Measurements from ENCODE around the gene PDCD7.
A peak's percentile ranks its signal among the peaks of the same experiment; 100 is the strongest.
"Not testable (repeated sequence)": the region's sequence is repeated elsewhere in the genome, so short reads cannot be mapped to it uniquely, and the experiment has no call there.

Gene PDCD7

GRCh38 chr15:65115542-65115941 is 18.1 kb downstream of the PDCD7 start:
- no peaks in the 10 kb centered on the region for H3K9me3 ChIP-seq (ENCODE audit: control insufficient read depth, low read depth, low read length)
- H3K4me3 ChIP-seq (ENCODE audit: low read length), result no peak overlapping the region
- no peaks in the 10 kb centered on the region for H3K4me1 ChIP-seq (ENCODE audit: control insufficient read depth, low read depth, low read length)
- H3K27ac ChIP-seq (ENCODE audit: low read length), result no peak overlapping the region
- no peaks in the 10 kb centered on the region for H3K27me3 ChIP-seq (ENCODE audit: control insufficient read depth, insufficient read depth, low read length)
- peaks cover 33% of the 10 kb centered on the region for H3K36me3 ChIP-seq (ENCODE audit: control insufficient read depth, low read depth, low read length)
- H3K9ac ChIP-seq (ENCODE audit: low read length), result no peak overlapping the region

- H3K27ac ChIP-seq (ENCODE audit: low read length), result no peak within 1 kb of the TSS
- no peaks in the 10 kb centered on the region for H3K4me1 ChIP-seq (ENCODE audit: control insufficient read depth, low read depth, low read length)
- no peak within 1 kb of the TSS for H3K9ac ChIP-seq (ENCODE audit: low read length)
- H3K9me3 ChIP-seq (ENCODE audit: control insufficient read depth, low read depth, low read length), result no peaks in the 10 kb centered on the region
- H3K4me3 ChIP-seq (ENCODE audit: low read length), result no peak within 1 kb of the TSS
- H3K27me3 ChIP-seq (ENCODE audit: control insufficient read depth, insufficient read depth, low read length), result no peaks in the 10 kb centered on the region
- peaks cover 33% of the 10 kb centered on the region for H3K36me3 ChIP-seq (ENCODE audit: control insufficient read depth, low read depth, low read length)
These were observed 18.5 kb downstream of the PDCD7 start, which contains the start of gene UBAP1L for GRCh38 chr15:65115086-65115485. UBAP1L (minus strand) TSS chr15:65115200; CDS start chr15:65106215, 8,985 bp downstream.

- H3K9ac ChIP-seq (ENCODE audit: low read length), result no peak overlapping the region
These were observed 22.8 kb downstream of the PDCD7 start for GRCh38 chr15:65110676-65111292.

GRCh38 chr15:65106011-65106590 is 27.5 kb downstream of the PDCD7 start:
- Histone ChIP-seq H3K36me3 (ENCODE audit: control insufficient read depth, low read depth, low read length) (no peaks in the 10 kb centered on the region), H3K9me3 (ENCODE audit: control insufficient read depth, low read depth, low read length) (no peaks in the 10 kb centered on the region), H3K4me1 (ENCODE audit: control insufficient read depth, low read depth, low read length) (no peaks in the 10 kb centered on the region)

More at GRCh38 chr15:65110676-65111292, 22.8 kb downstream of the PDCD7 start:
- Histone ChIP-seq H3K9me3 (ENCODE audit: control insufficient read depth, low read depth, low read length) (no peaks in the 10 kb centered on the region), H3K36me3 (ENCODE audit: control insufficient read depth, low read depth, low read length) (peaks cover 8% of the 10 kb centered on the region), H3K27ac (ENCODE audit: low read length) (no peak overlapping the region), H3K4me3 (ENCODE audit: low read length) (no peak overlapping the region), H3K27me3 (ENCODE audit: control insufficient read depth, insufficient read depth, low read length) (no peaks in the 10 kb centered on the region), H3K4me1 (ENCODE audit: control insufficient read depth, low read depth, low read length) (no peaks in the 10 kb centered on the region)

GRCh38 chr15:65105038-65105437 is 28.6 kb downstream of the PDCD7 start:
- H3K4me3 ChIP-seq (ENCODE audit: low read length), result no peak overlapping the region
- H3K36me3 ChIP-seq (ENCODE audit: control insufficient read depth, low read depth, low read length), result no peaks in the 10 kb centered on the region
- H3K4me1 ChIP-seq (ENCODE audit: control insufficient read depth, low read depth, low read length), result no peaks in the 10 kb centered on the region
- peaks cover 13% of the 10 kb centered on the region for H3K27me3 ChIP-seq (ENCODE audit: control insufficient read depth, insufficient read depth, low read length)
- H3K9ac ChIP-seq (ENCODE audit: low read length), result no peak overlapping the region
- H3K27ac ChIP-seq (ENCODE audit: low read length), result no peak overlapping the region
- no peaks in the 10 kb centered on the region for H3K9me3 ChIP-seq (ENCODE audit: control insufficient read depth, low read depth, low read length)

More at GRCh38 chr15:65106011-65106590, 27.5 kb downstream of the PDCD7 start:
- Histone ChIP-seq H3K27ac (ENCODE audit: low read length) (no peak overlapping the region), H3K9ac (ENCODE audit: low read length) (no peak overlapping the region), H3K4me3 (ENCODE audit: low read length) (no peak overlapping the region), H3K27me3 (ENCODE audit: control insufficient read depth, insufficient read depth, low read length) (peaks cover 13% of the 10 kb centered on the region)

- peak overlapping the region; percentile 52 for H3K4me3 ChIP-seq (ENCODE audit: low read length)
- H3K27ac ChIP-seq (ENCODE audit: low read length), result no peak overlapping the region
- no peaks in the 10 kb centered on the region for H3K9me3 ChIP-seq (ENCODE audit: control insufficient read depth, low read depth, low read length)
- H3K36me3 ChIP-seq (ENCODE audit: control insufficient read depth, low read depth, low read length), result no peaks in the 10 kb centered on the region
- H3K27me3 ChIP-seq (ENCODE audit: control insufficient read depth, insufficient read depth, low read length), result peaks cover 13% of the 10 kb centered on the region
- H3K4me1 ChIP-seq (ENCODE audit: control insufficient read depth, low read depth, low read length), result no peaks in the 10 kb centered on the region
- H3K9ac ChIP-seq (ENCODE audit: low read length), result no peak overlapping the region
These were observed 30.7 kb downstream of the PDCD7 start for GRCh38 chr15:65102912-65103311.

GRCh38 chr15:65101891-65102708 is 31.5 kb downstream of the PDCD7 start:
- no peak overlapping the region for H3K9ac ChIP-seq (ENCODE audit: low read length)
- peaks cover 13% of the 10 kb centered on the region for H3K27me3 ChIP-seq (ENCODE audit: control insufficient read depth, insufficient read depth, low read length)
- no peak overlapping the region for H3K27ac ChIP-seq (ENCODE audit: low read length)
- peak overlapping the region; percentile 52 for H3K4me3 ChIP-seq (ENCODE audit: low read length)
- H3K9me3 ChIP-seq (ENCODE audit: control insufficient read depth, low read depth, low read length), result no peaks in the 10 kb centered on the region
- H3K4me1 ChIP-seq (ENCODE audit: control insufficient read depth, low read depth, low read length), result no peaks in the 10 kb centered on the region
- no peaks in the 10 kb centered on the region for H3K36me3 ChIP-seq (ENCODE audit: control insufficient read depth, low read depth, low read length)

- Histone ChIP-seq H3K36me3 (ENCODE audit: control insufficient read depth, low read depth, low read length) (no peaks in the 10 kb centered on the region), H3K4me3 (ENCODE audit: low read length) (peak overlapping the region; percentile 52), H3K27me3 (ENCODE audit: control insufficient read depth, insufficient read depth, low read length) (peaks cover 13% of the 10 kb centered on the region), H3K27ac (ENCODE audit: low read length) (no peak overlapping the region), H3K4me1 (ENCODE audit: control insufficient read depth, low read depth, low read length) (no peaks in the 10 kb centered on the region), H3K9me3 (ENCODE audit: control insufficient read depth, low read depth, low read length) (no peaks in the 10 kb centered on the region), H3K9ac (ENCODE audit: low read length) (no peak overlapping the region)
These were observed 32.2 kb downstream of the PDCD7 start for GRCh38 chr15:65101411-65101890.

GRCh38 chr15:65100442-65100841 is 33.2 kb downstream of the PDCD7 start:
- H3K27ac ChIP-seq (ENCODE audit: low read length), result no peak overlapping the region
- no peaks in the 10 kb centered on the region for H3K4me1 ChIP-seq (ENCODE audit: control insufficient read depth, low read depth, low read length)
- H3K4me3 ChIP-seq (ENCODE audit: low read length), result no peak overlapping the region
- H3K9ac ChIP-seq (ENCODE audit: low read length), result no peak overlapping the region
- peaks cover 13% of the 10 kb centered on the region for H3K27me3 ChIP-seq (ENCODE audit: control insufficient read depth, insufficient read depth, low read length)
- H3K36me3 ChIP-seq (ENCODE audit: control insufficient read depth, low read depth, low read length), result no peaks in the 10 kb centered on the region
- H3K9me3 ChIP-seq (ENCODE audit: control insufficient read depth, low read depth, low read length), result no peaks in the 10 kb centered on the region

- not testable (repeated sequence) for H3K9ac ChIP-seq (ENCODE audit: low read length); H3K4me1 ChIP-seq (ENCODE audit: control insufficient read depth, low read depth, low read length); H3K9me3 ChIP-seq (ENCODE audit: control insufficient read depth, low read depth, low read length); H3K27ac ChIP-seq (ENCODE audit: low read length); H3K36me3 ChIP-seq (ENCODE audit: control insufficient read depth, low read depth, low read length); H3K4me3 ChIP-seq (ENCODE audit: low read length)
- H3K27me3 ChIP-seq (ENCODE audit: control insufficient read depth, insufficient read depth, low read length), result peaks cover 13% of the 10 kb centered on the region
These were observed 33.8 kb downstream of the PDCD7 start for GRCh38 chr15:65099801-65100200.

- no peaks in the 10 kb centered on the region for H3K9me3 ChIP-seq (ENCODE audit: control insufficient read depth, low read depth, low read length)
- H3K4me3 ChIP-seq (ENCODE audit: low read length), result no peak overlapping the region
- H3K36me3 ChIP-seq (ENCODE audit: control insufficient read depth, low read depth, low read length), result no peaks in the 10 kb centered on the region
- no peaks in the 10 kb centered on the region for H3K4me1 ChIP-seq (ENCODE audit: control insufficient read depth, low read depth, low read length)
- H3K27me3 ChIP-seq (ENCODE audit: control insufficient read depth, insufficient read depth, low read length), result peaks cover 13% of the 10 kb centered on the region
- no peak overlapping the region for H3K27ac ChIP-seq (ENCODE audit: low read length)
- no peak overlapping the region for H3K9ac ChIP-seq (ENCODE audit: low read length)
These were observed 34.3 kb downstream of the PDCD7 start for GRCh38 chr15:65099336-65099735.
